HG03108 (cell line): ENCODE data around the gene MOB2.

Source experiments
- ATAC-seq: cut with Tn5 transposase; IDR thresholded peaks from one replicate; pipeline ENCODE4 v1.9.1; 2021; ENCODE audit warnings: moderate library complexity; ENCODE audit not compliant: unreplicated experiment

MOB2 gene

DNA sequence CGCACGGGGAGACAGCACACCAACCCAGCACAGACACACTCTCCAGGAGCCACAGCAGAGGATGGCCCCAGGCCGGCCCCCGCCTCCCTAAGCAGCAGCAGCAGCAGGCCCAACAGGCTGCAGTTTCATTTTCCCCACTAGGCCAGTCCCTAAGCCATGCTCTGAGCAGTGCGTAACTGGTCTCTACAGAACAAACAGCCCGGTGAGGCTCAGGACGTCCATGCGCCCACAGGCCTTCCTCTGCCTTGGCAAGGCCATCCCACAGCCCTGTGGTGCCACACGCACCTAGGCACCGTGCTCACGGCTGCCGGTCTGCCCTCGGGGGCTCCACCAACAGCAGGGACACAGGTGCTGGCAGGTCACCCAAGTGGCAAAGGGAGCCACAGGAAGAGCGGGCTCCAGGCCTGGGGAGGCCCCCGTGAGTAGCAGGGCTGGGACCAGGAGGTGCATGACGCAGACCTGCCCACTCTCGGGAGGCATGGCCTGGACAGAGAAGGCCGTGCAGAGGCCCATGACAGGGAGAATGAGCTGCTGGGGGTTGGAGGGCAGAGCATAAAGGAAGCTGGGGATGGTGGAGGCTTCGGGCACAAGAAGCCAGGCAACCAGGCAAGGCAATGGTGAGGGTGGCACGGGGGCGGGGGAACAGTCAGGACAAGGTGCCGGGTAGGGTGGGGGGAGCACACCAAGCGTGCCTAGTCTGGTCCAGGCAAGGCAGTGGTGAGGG is 1.4 kb upstream of the MOB2 start:
- no peak for ATAC-seq

DNA sequence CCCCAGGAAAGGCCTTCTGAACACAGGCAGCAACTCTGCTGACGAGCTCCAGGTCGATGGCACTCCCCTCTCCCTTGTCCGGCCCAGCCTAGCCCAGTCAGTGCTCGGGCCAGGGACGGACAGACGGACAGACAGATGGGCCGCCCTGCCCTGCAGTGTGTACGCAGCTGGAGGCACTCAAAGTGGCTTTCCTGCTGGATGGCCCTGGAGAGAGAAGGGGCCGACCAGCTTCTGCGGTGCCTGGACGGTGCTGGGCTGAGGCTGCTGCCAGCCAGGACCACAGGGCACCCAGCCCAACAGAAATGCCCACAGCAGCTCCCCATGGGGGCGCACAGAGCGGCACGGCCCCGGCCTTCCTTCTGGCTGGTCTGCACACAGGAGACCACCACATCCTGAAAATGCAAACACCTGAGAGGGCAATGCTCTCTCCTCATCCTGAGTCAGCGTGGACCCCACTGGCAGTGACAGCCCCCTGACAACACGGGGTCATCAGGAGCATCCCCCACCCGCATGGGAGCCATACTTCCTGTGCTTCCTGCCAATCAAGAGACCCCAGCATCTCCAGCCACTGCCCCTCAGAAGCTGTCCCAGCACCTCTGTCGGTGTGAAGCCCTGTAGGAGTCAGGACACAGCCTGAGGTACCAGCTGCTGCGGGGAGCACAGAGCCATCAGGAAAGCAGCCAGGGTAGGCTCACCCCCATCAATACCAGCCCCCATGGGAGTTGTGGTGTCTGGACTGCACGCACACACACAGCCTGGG is 692 bp upstream of the MOB2 start:
- ATAC-seq: no peak

DNA sequence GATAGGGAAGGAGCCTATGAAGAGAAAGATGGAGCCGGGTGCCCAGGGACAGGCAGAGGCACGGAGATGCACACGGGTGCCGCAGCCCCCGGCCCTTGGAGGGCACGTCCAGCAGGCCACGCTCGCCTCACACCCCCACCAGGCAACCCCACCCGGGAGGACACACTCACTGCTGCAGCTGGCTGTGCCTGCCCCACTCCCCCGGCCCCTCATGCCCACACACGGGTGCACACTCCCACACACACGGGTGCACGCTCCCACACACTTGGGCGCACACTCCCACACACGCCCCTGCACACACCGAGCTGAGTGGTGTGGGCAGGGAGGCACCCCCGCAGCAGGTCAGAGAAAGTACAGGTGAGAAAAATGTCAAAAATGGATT is 1.1 kb downstream of the MOB2 start:
- no peak for ATAC-seq

DNA sequence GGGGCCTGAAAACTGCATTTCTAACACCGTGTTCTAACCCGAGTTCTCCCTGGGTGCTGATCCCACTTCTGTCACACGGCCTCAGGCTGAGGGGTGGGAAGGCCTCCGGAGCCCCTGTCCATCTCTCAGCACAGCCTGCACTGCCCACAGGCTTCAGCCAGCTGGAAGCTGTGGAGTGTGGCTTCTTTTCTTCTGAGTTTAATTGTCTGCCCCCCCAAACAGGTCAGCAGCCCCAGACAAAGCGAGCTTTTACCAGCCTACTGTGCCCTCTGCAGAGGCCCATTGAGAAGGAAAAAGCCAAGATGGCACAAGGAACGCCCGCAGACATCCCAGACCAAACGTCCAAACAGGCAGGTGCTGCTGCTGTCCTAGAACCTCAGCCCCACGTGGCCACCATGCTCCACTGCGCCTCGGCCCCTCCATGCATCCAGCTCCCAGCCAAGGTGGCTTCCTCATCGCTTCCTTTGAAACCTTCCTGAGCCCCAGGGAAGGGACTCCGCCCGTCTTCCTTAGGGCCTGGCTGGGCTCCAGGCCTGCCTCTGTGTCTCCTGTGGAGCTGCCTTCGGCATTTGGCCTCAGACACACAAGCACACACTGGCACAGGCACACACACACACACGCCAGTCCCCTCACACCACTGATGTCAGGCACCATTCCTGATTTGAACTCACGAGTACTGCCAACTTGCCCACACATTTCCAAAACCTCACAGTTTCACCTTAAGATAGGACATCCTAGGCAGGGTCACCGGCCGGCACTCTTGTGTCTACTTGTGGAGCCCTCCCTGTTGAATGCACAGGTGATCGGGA is 1.7 kb downstream of the MOB2 start:
- no peak for ATAC-seq

DNA sequence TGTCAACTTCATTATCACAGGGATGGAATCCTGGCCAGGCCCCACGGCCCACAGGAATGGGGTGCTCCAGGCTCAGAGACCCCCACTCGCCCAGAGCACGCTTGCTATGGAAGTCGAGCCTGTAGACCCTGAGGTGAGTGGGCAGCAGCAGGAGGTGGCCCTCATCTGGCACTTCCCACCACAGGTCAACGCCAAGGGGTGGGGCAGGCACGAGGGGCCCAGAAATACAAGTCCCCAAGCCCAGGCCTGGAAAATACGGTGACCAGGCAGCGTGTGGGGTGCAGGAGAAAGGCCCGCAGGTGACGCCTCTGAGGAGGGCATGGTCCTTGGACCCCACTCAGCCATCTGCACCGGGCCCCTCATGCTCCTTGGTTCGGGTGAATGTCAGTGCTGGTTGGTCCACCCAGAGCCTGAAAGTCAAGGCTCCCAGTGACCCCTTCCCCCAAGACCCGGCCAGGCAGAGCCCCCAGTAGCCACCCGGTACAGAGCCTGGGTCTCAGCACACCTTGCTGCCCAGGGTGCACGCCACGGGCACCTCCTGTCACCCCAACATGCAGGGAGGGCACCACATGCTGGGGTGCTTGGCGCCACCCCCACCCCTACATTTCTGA is 2.4 kb downstream of the MOB2 start:
- no peak for ATAC-seq

DNA sequence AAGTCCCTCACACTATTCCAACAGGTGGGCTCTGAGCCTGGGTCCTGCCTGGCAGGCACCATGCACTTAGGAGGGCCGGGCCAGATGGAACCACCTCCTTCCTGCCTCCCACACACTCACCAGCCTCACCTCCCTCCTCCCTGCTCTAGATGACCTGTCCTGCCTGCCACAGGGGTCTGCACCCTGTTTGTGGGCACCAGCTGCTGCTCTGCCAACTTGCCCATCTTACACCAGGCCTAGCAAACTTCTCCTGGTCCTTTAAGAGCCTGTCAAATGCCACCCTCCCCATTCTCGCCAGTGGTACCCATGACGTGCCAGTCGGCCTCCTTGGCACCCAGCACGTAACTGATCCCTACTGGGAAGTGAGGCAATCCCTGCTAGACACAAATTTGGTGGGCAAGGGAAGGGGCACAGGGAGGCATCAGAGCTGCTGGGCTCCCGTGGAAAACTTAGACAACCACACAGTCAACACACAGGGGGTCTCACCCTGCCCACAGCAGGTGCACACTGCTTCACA is 3.1 kb downstream of the MOB2 start:
- ATAC-seq: no peak

DNA sequence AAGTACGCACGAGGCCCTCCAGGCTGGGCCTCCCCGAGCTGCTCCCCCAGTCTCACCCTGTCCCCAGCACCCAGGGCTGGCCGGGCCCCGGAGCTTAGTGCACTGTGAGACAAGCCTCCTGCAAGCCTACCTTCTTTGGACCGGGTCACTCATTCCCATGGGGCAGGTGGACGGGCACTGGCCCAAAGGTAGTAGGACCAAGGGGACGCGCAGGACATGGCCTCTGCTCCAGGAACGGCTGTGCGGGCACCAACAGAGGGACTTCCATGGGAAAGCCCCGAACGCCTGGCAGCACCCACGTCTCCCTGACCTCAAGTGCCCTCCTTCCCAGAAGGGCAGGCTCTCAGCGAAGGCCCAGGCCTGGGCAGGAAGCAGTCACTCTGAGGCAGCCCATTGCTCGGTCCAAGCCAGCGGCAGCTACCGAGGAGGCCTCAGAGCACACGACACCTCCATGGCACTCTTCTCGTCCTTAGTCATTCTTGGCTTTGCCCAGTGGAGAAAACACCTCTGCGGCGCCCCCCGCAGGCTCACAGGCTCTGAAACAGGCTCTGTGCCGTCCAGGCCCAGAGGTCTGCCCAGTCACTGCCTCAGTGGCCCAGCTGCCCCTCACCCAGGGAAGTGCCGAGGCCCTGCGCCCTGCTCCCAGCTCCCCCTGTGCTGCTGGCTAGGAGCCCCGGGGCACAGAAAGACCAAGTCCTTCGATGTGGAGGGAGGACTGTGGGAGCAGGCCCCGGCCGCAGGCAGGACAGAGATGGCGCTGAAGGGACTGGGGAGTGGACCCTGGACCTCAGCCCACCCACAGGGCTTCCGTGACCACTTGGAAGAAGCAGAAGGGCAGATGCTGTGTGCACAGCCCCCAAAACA is 3.8 kb downstream of the MOB2 start:
- ATAC-seq: no peak

DNA sequence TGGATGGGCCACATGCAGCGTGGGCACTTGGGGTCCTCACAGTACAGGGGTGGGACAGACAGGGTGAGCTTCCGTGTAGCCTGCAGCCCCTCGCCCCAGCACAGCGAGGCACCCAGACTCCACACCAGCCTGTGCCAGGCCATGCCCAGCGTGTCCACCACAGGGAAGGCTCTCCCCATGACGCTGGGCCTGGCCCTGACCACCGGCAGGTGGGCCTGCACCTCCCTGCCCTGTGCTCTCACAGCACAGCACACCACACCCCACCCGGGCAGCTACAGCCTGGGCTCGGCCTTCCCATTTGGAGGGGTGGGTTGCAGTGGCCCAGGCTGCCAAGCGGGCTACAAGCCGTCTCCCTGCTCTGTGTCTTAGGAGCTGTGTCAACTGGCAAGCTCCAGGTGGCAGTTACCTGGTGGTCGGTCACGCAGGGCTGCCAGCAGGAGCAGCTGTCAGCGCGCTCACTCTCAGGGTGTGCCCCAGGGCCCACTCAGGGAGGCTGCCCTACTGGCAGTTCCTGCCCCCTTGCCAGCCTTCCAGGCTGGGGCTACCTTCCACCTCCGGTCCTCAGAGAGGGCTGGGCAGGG is 4.6 kb downstream of the MOB2 start:
- ATAC-seq: no peak

DNA sequence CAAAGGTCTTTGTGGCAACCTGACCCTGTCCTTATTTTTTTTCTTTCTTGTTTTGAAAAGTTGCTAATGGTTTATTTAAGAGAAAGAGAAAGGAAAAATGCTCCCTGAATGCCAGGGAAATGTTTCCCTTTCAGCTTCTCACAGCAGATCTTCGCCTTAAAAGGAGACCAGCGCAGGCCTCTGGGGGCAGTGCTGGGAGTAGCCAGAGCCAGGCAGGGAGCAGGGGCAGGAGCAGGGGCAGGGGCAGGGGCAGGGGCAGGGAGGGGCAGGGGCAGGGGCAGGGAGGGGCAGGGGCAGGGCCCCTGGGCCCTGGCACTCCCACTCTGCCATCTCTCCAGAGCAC is 5.1 kb downstream of the MOB2 start:
- no peak for ATAC-seq

DNA sequence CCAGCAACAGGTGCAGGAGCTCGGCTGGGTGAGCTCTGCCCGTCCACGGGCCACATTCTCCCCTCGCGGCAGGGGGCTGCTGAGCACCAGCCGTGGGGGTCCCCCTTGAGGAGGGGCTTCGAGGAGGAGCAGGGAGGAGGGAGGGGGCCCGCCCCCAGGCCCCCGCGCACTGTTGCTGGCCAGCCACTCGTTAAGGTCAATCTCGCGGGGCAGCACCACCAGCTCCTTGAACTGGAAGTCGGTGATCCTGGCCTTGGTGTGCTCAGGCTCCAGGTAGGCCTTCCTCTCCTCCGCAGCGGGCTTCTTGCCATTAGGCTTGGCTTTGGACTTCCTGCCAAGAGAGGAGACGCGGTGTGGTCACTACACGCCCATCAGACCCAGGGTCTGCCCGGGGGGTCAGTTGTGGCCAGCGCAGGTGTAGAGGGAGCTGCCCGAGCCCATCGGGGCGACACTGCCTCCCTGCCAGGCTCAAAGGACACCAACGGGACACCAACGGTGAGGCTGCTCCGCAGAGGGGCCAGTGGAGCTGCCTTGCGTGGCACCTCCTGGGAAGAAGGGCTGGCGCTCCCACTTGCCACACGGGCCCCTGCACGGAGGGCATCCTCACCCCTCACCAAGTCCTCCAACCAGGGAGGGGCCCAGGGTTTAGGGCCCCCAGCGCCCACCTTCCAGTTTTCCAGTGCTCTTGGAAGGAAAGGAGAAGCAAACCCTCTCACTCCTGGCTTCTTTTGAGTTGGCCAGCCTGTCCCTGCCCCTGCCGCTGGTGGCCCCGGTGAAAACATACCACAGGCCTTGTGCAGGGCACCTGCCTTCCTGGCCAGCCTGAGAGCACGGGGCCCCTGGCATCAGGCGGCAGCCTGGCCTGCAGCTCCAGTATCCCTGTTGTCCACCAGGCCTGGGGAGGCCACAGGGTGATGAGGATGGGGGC is 5.8 kb downstream of the MOB2 start:
- ATAC-seq: no peak

DNA sequence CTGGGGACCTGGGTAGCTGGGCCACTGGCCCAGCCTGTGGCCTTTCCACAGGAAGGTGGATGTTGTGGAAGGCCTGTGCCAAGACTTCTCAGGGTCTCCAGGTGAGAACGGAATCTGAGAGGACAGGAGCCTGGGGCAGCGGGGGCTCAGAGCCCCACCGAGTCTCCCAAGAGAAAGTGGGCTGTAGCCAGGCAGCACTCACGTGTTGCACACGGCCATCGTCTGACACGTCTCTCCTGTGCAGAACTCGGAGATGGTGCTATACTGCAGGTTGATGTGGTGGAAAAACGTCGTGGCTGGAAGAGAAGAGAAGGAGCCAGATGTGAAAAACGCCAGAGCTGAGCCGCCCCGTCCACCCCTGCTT is 6.4 kb downstream of the MOB2 start:
- no peak for ATAC-seq

DNA sequence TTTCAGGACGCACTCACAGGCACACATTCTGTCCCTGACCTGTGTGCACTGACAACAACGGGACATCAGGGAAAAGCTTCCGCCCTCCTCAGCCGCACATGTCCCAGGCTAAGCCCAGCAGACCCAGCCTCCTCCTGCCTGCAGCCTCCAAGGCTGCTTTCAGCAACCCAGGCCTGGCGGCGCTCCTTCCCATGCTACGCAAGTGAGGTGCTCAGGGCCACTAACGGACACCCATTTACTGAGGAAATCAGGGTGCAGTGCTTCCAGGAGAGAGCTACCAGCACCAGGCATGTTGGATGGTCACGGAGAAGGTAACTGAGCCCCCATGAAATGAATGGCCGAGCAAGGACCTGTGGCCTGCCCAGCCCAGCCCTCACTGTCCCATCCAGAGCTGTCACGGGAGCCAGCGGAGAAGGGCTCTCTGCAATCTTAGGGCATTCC is 6.9 kb downstream of the MOB2 start:
- no peak for ATAC-seq

DNA sequence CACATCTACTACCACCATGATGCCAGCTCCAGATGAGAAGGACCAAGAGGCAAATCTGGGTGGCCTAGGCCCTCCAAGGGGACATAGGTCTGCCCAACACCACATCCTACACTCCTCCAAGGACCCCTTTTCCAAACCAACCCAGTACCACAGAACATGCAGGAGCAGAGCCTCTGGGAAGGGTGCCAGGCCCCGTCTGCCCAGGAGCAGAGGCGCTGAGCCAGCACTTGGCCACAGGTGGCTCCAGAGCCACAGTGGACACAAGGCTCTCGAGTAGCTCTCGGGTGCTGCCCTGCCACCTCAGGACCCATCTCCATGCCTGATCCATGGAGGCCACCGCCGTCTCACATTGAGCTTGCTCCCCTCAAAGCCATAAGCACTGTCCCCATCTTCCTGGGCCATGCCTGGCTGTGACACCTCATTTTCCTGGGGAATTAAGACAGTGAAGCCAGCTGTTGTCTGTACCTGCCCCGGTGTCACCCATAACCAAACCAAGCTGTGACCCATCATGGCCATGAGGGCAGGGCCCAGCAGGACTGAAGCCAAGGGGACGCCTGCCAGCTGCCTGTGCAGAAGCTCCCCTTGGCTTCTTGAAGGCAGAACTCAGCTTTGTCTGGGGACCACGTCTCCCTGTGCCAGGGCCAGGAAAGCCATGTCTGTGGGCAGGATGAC is 7.4 kb downstream of the MOB2 start:
- ATAC-seq: no peak

DNA sequence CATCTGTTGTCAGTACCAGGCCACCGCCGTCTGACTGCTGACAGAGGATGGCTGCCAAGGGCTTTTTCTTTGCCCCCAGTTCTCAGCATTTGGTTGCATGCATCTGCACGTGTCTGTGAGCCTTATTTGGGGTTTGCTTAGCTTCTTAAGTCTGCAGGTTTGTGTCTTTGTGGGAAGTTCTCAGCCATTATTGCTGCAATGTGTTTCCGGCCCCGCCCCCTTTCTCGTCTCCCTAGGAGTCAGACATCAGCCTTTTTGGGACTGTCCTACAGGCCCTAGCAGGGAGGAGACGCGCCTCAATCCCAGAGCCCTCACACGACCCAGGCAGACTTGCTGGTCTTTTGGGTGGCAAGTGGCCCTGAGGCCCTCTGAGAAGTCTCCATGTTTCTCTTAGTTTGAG is 8.0 kb downstream of the MOB2 start:
- no peak for ATAC-seq

DNA sequence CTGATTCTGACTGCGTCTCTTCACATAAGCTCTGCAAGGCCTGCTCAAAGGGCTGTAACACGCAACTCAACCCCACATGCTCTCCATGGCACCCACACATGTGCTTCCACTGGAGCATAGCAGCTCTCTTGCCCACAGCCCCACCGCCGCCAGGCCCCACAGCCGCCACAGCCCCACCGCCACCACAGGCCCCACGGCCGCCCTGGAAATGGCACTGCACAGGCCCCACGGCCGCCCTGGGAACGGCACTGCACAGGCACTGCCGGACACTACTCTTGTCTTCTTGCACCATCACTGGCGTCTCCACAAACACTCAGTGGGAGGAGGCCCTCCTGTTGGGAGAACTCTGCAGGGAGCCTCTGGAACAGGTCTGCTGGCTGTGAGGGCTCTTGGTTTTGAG is 8.6 kb downstream of the MOB2 start:
- no peak for ATAC-seq

DNA sequence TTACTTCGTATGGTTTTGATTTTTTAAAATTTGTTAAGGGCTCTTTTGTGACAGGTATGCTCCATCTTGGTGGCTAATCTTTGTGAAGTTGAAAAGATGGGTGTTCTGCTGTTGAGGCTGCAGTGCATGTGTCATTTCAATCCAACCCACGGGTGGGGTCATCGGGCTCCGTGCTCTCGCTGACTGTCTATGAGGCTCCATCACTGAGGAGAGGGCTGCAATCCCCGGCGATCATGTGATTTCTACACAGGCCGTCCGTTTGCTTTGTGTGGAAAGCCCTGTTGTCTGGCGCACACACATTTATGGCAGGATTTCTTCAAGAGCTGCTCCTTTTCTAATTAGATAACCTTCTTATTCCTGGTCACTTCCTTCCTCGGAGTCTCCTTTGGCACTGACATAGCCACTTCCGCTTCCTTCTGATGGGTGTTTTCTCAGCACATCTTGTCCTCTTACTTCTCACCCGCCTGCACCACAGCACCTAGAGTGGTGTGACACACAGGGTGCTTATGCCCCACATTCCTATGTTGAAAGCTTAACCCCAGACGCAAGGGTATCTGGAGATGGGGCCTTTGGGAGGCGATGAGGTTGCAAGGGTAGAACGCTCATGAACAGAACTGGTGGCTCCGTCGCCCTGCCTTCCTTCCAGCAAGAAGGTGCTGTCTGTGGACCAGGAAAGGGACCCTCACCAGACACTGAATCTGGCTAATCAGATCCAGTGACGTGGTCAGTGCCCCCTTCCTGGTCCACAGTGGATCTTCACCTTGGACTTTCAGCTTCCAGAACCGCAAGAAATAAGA is 9.4 kb downstream of the MOB2 start:
- no peak for ATAC-seq

DNA sequence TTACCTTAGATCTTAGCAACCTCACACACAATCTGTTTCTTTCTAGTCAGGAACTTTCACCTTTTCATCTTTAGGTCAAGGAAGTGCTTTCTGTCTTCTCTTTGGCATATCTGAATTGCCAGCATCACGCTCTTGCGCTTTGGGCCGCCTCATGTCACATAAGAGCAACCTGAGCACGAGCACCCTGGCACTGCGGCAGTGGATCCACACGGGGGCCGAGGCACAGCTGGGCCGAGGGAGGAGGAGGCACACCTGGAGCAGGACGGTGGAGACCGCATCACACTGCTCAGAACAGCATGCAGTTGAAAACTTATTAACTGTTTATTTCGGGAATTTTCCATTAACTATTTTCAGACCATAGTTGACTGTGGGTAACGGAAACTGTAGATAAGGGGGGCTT is 10.7 kb downstream of the MOB2 start:
- ATAC-seq: no peak

DNA sequence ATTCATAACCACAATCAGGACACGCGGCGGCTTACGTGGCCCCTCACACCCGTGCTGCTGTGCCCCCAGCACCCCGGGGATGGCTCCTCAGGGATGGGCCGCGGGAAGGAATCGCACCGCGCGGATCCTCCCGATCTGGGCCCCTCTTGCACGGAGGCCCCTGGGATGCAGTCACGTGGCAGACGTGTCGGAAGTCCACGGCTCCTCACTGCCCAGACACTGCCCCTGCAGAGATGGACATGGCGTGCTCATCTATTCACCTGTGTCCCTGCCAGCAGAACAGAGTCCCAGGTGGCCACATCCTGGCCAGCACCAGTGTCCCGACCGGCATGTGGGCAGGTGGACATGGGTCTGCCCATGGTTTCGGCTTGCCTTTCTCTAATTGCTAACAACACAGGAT is 12.8 kb downstream of the MOB2 start:
- ATAC-seq: no peak
